ENCODE data around the gene LDLRAD4. TPM values are rescaled to one million over a fixed set of nuclear protein-coding genes. Genes with fewer than 3 reads are reported as not detected.

Gene LDLRAD4
- total RNA-seq, 1 donor = under 0.01 TPM

DNA sequence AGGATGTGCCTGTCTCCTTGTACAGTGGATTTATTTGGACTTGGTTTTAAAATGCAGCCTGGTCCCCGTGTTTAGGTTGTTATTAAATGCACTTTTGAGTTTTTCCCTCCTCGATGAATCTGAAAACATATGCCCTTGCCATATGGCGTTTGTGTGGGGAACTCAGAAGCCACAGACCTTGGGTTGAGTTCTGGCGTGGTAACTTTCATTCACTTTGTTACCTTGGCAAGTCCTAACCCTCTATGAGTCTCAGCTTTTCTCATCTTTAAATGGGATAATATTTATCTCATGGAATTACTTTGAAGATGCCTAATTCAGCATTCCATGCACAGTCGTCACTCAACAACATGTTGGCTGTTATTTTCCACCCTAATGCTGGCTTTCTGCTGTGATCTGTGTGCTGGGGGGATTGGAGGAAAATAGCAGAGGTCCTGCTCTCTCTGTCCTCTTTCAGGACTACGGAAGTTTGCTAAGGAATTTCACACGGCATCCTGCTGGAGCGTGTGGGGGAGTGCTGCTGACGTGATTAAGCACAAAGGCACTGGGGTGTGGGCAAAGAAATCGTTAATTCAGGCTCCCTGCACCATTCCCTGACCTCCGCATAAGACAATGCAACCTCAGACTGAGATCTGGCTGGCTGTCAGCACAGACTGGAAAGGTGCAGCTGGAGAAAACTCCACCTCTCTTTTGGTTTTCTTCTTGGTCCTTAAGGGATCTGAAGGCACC is 61.7 kb downstream of the LDLRAD4 start:
- no peak for DNase-seq (ENCODE audit: insufficient read length, low spot score, missing footprints)
- TF ChIP-seq, protein P1, sequence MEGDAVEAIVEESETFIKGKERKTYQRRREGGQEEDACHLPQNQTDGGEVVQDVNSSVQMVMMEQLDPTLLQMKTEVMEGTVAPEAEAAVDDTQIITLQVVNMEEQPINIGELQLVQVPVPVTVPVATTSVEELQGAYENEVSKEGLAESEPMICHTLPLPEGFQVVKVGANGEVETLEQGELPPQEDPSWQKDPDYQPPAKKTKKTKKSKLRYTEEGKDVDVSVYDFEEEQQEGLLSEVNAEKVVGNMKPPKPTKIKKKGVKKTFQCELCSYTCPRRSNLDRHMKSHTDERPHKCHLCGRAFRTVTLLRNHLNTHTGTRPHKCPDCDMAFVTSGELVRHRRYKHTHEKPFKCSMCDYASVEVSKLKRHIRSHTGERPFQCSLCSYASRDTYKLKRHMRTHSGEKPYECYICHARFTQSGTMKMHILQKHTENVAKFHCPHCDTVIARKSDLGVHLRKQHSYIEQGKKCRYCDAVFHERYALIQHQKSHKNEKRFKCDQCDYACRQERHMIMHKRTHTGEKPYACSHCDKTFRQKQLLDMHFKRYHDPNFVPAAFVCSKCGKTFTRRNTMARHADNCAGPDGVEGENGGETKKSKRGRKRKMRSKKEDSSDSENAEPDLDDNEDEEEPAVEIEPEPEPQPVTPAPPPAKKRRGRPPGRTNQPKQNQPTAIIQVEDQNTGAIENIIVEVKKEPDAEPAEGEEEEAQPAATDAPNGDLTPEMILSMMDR (IDR thresholded peaks at IDR 0.05; ENCODE audit: extremely low read depth, low read depth, low read length) = no peak
- H3K4me2 ChIP-seq (ENCODE audit: insufficient read depth, low read length) = no peak overlapping the region
- H4K20me1 ChIP-seq (ENCODE audit: insufficient read depth, low read length) = no peaks in the 10 kb centered on the region
- no peak overlapping the region for H2AFZ ChIP-seq (ENCODE audit: low read length)
- no peaks in the 10 kb centered on the region for H3K9me3 ChIP-seq (ENCODE audit: low read depth, low read length)
- no peaks in the 10 kb centered on the region for H3K79me2 ChIP-seq (ENCODE audit: insufficient read depth, low read length)
- no peaks in the 10 kb centered on the region for H3K36me3 ChIP-seq (ENCODE audit: insufficient read depth, low read length)
- no peaks in the 10 kb centered on the region for H3K4me1 ChIP-seq (ENCODE audit: insufficient read depth, low read length)
- no peak overlapping the region for H3K4me3 ChIP-seq (ENCODE audit: insufficient read depth, low read length)
- H3K27ac ChIP-seq (ENCODE audit: low read depth, low read length) = no peak overlapping the region
- H3K27me3 ChIP-seq (ENCODE audit: insufficient read depth, low read length) = no peaks in the 10 kb centered on the region

DNA sequence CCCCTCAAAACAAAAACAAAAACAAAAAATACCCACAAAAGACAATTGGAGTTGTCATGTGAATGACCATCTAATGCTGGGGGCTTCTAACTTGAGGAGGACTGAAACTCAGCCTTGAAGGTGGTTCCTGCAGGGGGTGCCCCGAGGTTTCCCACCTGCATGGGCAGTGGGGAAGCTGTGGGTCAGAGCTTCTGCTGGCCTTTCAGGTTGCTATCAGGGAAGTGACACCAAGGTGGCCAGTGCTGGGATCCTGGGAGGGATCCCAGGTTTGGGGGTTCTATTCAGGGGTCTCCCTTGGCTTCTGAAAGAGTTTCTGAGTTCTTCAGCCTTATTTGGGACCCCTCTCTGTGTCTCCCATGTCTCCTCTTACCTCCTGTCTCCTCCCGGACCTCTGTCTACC is 62.8 kb downstream of the LDLRAD4 start:
- no peak overlapping the region for H3K4me2 ChIP-seq (ENCODE audit: insufficient read depth, low read length)
- H3K4me3 ChIP-seq (ENCODE audit: insufficient read depth, low read length) = no peak overlapping the region
- H2AFZ ChIP-seq (ENCODE audit: low read length) = no peak overlapping the region
- no peak overlapping the region for H3K27ac ChIP-seq (ENCODE audit: low read depth, low read length)
- no peak for DNase-seq (ENCODE audit: insufficient read length, low spot score, missing footprints)
- no peaks in the 10 kb centered on the region for H3K27me3 ChIP-seq (ENCODE audit: insufficient read depth, low read length)
- TF ChIP-seq, protein P1 (IDR thresholded peaks at IDR 0.05; ENCODE audit: extremely low read depth, low read depth, low read length) = no peak
- no peaks in the 10 kb centered on the region for H3K9me3 ChIP-seq (ENCODE audit: low read depth, low read length)
- H3K79me2 ChIP-seq (ENCODE audit: insufficient read depth, low read length) = no peaks in the 10 kb centered on the region
- no peaks in the 10 kb centered on the region for H3K4me1 ChIP-seq (ENCODE audit: insufficient read depth, low read length)
- H3K36me3 ChIP-seq (ENCODE audit: insufficient read depth, low read length) = no peaks in the 10 kb centered on the region
- H4K20me1 ChIP-seq (ENCODE audit: insufficient read depth, low read length) = no peaks in the 10 kb centered on the region

DNA sequence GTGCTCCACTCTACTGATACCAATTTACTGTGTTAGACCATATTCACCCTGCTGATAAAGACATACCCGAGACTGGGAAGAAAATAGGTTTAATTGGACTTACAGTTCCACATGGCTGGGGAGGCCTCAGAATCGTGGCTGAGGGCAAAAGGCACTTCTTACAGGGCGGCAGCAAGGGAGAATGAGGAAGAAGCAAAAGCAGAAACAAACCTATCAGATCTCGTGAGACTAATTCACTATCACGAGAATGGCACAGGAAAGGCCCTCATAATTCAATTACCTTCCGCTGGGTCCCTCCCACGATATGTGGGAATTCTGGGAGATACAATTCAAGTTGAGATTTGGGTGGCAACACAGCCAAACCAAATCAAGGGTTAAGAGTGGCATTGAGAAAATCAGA is 65.2 kb downstream of the LDLRAD4 start:
- Histone ChIP-seq H3K4me2 (ENCODE audit: insufficient read depth, low read length) (no peak overlapping the region), H3K4me1 (ENCODE audit: insufficient read depth, low read length) (no peaks in the 10 kb centered on the region), H3K27ac (ENCODE audit: low read depth, low read length) (no peak overlapping the region), H3K79me2 (ENCODE audit: insufficient read depth, low read length) (no peaks in the 10 kb centered on the region), H3K9me3 (ENCODE audit: low read depth, low read length) (no peaks in the 10 kb centered on the region), H2AFZ (ENCODE audit: low read length) (no peak overlapping the region), H4K20me1 (ENCODE audit: insufficient read depth, low read length) (no peaks in the 10 kb centered on the region), H3K36me3 (ENCODE audit: insufficient read depth, low read length) (no peaks in the 10 kb centered on the region), H3K4me3 (ENCODE audit: insufficient read depth, low read length) (no peak overlapping the region), H3K27me3 (ENCODE audit: insufficient read depth, low read length) (no peaks in the 10 kb centered on the region)
- TF ChIP-seq, protein P1 (IDR thresholded peaks at IDR 0.05; ENCODE audit: extremely low read depth, low read depth, low read length) = no peak
- DNase-seq (ENCODE audit: insufficient read length, low spot score, missing footprints) = no peak

DNA sequence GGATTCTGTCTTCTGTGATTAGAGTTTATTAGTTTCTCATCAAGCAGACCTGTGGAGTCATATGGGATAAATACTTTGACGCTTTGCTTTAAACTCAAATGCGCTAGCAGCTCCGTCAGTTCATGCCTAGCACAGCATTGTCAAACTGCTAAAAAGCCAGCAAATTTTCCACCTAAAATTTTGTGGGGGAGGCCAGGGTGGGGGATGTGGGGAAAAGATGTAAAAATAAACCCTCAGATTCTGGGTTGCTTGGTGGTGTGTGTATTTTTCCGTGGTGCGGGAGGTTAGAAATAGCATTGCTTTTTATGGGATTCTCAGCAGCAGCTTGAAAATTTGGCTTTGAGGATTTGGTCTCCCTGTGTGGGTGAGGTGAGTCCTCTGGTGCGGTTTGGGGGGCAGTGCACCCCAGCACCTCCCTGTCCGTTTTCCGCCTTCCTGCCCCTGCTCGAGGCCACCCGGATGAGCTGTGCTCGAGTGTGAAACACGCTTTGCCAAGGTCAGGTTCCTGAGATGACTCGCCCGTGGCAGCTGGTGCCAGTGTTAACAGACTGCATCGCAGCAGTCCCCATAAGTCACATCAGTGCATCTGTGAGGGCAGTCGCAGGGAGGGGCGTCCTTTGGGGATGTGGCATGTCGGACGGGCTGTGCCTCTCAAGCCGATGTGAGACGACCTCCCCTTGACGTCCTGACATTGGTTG is 65.9 kb downstream of the LDLRAD4 start:
- Histone ChIP-seq H3K4me3 (ENCODE audit: insufficient read depth, low read length) (no peak overlapping the region), H3K4me2 (ENCODE audit: insufficient read depth, low read length) (no peak overlapping the region), H4K20me1 (ENCODE audit: insufficient read depth, low read length) (no peaks in the 10 kb centered on the region), H2AFZ (ENCODE audit: low read length) (no peak overlapping the region), H3K9me3 (ENCODE audit: low read depth, low read length) (no peaks in the 10 kb centered on the region), H3K4me1 (ENCODE audit: insufficient read depth, low read length) (no peaks in the 10 kb centered on the region), H3K79me2 (ENCODE audit: insufficient read depth, low read length) (no peaks in the 10 kb centered on the region), H3K27ac (ENCODE audit: low read depth, low read length) (no peak overlapping the region), H3K36me3 (ENCODE audit: insufficient read depth, low read length) (no peaks in the 10 kb centered on the region), H3K27me3 (ENCODE audit: insufficient read depth, low read length) (no peaks in the 10 kb centered on the region)
- no peak for DNase-seq (ENCODE audit: insufficient read length, low spot score, missing footprints)
- TF ChIP-seq, protein P1 (IDR thresholded peaks at IDR 0.05; ENCODE audit: extremely low read depth, low read depth, low read length) = no peak
